MM.1S (cell line): ENCODE data around the gene SMKR1.

Experiments
- EZH2 ChIP-seq: fragments of 300-600 bp; sonication (generic); optimal IDR thresholded peaks from 2 replicates; pipeline ENCODE3; 2017; ENCODE audit warnings: low read depth, mild to moderate bottlenecking, antibody characterized with exemption, low read length, mixed read lengths
- TF ChIP-seq, protein P1 (sequence below): fragments of 300-600 bp; sonication (generic); IDR thresholded peaks from 2 replicates; pipeline ENCODE4 v1.5.1; 2016; ENCODE audit warnings: antibody characterized with exemption, low read length, mixed read lengths

DNA sequence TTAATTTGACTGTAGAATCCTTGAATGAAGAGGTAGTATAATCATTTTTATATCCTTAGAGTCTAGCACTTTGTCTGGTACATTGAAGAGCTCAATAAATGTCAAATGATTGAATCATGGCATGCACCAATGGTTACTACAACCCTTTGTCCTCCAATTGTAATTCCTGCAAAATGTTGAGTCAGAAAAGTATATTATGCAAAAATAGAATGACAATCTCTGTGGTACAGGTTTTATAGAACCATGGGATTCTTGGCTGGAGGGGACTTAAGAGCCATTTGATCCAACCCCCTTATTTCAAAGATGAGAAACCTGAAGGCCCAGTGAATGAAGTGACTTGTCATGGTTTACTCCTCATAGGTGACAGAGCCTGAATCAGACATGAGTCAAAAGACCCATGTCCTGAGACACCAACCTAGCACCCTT, 30.9 kb upstream of the SMKR1 start:
- TF ChIP-seq, protein P1, sequence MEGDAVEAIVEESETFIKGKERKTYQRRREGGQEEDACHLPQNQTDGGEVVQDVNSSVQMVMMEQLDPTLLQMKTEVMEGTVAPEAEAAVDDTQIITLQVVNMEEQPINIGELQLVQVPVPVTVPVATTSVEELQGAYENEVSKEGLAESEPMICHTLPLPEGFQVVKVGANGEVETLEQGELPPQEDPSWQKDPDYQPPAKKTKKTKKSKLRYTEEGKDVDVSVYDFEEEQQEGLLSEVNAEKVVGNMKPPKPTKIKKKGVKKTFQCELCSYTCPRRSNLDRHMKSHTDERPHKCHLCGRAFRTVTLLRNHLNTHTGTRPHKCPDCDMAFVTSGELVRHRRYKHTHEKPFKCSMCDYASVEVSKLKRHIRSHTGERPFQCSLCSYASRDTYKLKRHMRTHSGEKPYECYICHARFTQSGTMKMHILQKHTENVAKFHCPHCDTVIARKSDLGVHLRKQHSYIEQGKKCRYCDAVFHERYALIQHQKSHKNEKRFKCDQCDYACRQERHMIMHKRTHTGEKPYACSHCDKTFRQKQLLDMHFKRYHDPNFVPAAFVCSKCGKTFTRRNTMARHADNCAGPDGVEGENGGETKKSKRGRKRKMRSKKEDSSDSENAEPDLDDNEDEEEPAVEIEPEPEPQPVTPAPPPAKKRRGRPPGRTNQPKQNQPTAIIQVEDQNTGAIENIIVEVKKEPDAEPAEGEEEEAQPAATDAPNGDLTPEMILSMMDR, result no peak
- no peak for TF ChIP-seq EZH2
